ENCODE data around the gene EHD2.

The EHD2 gene

GRCh38 chr19:47695533-47696262 is 17.5 kb upstream of the EHD2 start:
- in situ Hi-C loops (cut with HindIII; ENCODE audit: low sequenced_read_pairs) = no loop called here
- H3K4me3 ChIP-seq (ENCODE audit: low read depth, low read length) = no peak overlapping the region
- no peak for TF ChIP-seq CTCF (IDR thresholded peaks at IDR 0.05; ENCODE audit: low read depth, low read length, missing control alignments)
- DNase-seq (ENCODE audit: low read depth) = no peak

GRCh38 chr19:47696635-47697034 is 16.6 kb upstream of the EHD2 start:
- TF ChIP-seq CTCF (IDR thresholded peaks at IDR 0.05; ENCODE audit: low read depth, low read length, missing control alignments) = no peak
- no peak overlapping the region for H3K4me3 ChIP-seq (ENCODE audit: low read depth, low read length)
- no peak for DNase-seq (ENCODE audit: low read depth)
- in situ Hi-C loops (cut with HindIII; ENCODE audit: low sequenced_read_pairs) = no loop called here

GRCh38 chr19:47697863-47698609 is 15.2 kb upstream of the EHD2 start:
- H3K4me3 ChIP-seq (ENCODE audit: low read depth, low read length) = no peak overlapping the region
- in situ Hi-C loops (cut with HindIII; ENCODE audit: low sequenced_read_pairs) = no loop called here
- TF ChIP-seq CTCF (IDR thresholded peaks at IDR 0.05; ENCODE audit: low read depth, low read length, missing control alignments) = peak; percentile 100
- peak; percentile 57 for DNase-seq (ENCODE audit: low read depth)

GRCh38 chr19:47698631-47699359 is 14.4 kb upstream of the EHD2 start:
- H3K4me3 ChIP-seq (ENCODE audit: low read depth, low read length) = no peak overlapping the region
- in situ Hi-C loops (cut with HindIII; ENCODE audit: low sequenced_read_pairs) = no loop called here
- DNase-seq (ENCODE audit: low read depth) = no peak
- no peak for TF ChIP-seq CTCF (IDR thresholded peaks at IDR 0.05; ENCODE audit: low read depth, low read length, missing control alignments)

- in situ Hi-C loops (cut with HindIII; ENCODE audit: low sequenced_read_pairs) = no loop called here
- no peak overlapping the region for H3K4me3 ChIP-seq (ENCODE audit: low read depth, low read length)
- no peak for DNase-seq (ENCODE audit: low read depth)
- peak; percentile 82 for TF ChIP-seq CTCF (IDR thresholded peaks at IDR 0.05; ENCODE audit: low read depth, low read length, missing control alignments)
Measured at GRCh38 chr19:47699360-47699917, 13.8 kb upstream of the EHD2 start.

Data from astrocyte of the cerebellum (primary cell).